Sciatic nerve (tissue), 2 donors: ENCODE measurements around the gene ARL16. TPM values are rescaled to one million over a fixed set of nuclear protein-coding genes. Genes with fewer than 3 reads are reported as not detected.

ENCODE experiments used
- ATAC-seq: fragments of 200-7000 bp; cut with Tn5 transposase; one replicate; pipeline ENCODE4 v1.9.1; 2020; ENCODE audit warnings: mild to moderate bottlenecking, moderate library complexity
- DNase-seq: peaks from one replicate; pipeline ENCODE4 v3.0.0-alpha.2; 2020; ENCODE audit warnings: low spot score
- intact Hi-C: fragments of 100-400 bp; cut with DNase I; formaldehyde crosslinking; loops from one replicate; pipeline ENCODE4 v1.14.2; 2022
- total RNA-seq: library from RNA; stranded (reverse); fragmentation: NEBNext Ultra II Directional; extraction: Animal tissue kit (Norgen Biotek cat#: 25700); gene quantifications from one replicate; pipeline ENCODE4 v1.2.1, GENCODE V29; 2021
- donor health status: DM: no; HTN: no; CAD: no.
- donor health status: DM: no; HTN: no; CAD: no.

Gene ARL16
- total RNA-seq, 1 donor from 2014 or later, result 31.8 TPM

DNA sequence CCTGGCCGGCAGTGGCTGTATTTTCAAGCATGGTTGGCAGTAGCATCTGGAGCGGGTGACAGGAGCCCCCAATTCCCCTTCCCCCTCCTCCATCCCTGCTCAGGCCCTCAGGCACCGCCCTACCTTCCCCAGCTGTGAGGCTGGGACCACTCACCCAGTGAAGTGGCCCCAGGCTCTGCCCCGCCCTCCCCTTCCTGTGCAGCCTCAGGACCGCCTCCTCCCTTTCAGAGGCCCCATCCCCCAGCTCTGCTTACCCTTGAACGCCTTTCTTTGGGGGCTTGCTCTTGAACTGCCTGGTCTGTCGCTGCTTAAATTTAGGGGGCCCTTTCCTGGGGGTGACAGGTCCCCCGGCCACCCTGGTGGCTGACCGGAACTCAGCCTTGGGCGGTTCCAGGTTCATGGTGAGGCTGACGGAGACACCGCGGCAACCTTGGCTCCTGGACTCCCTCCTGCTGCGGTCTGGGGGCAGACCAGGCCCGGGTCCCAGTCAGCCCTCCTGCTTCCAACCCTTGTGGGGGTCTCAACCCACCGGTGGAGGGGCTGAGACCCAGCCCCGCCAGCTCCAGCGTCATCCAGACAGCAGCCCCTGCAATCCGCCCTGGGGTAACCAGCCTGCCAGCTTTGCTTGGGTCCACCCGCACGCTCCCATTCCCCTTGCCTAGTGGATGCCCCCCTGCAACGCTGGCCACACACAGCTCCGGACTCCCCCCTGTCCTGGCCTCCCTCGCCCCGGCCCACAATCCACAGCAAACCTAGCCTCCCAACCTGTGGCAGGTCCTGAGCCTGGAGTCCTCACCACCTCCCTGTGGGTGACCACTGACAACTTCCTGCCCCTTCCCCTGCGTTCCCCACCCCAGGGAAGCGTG, 30.5 kb downstream of the ARL16 start:
- DNase-seq, result no peak
- intact Hi-C loops, result no loop called here

DNA sequence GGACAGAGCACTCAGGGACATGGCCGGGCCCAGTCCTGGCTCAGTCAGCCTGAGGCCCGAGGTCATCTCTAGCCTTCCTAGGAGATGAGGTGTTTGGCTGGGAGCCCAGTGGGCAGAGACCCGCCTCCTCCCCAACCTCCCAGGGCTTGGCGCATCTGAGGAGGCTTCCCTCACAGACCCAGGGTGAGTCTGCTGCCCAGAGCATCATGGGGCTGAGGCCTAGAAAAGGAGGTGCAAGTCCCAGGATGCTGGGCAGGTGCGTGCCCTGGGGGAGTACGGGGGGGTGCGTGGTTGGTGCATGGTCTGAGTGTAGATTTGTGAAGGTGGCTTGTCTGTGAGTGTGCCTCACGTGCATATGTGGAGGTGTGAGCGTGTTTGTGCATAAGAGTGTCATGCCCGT, 31.9 kb downstream of the ARL16 start:
- intact Hi-C loops, result no loop called here
- DNase-seq (no peak), ATAC-seq (no peak)

More for the DNA sequence above, 30.5 kb downstream of the ARL16 start:
- ATAC-seq, result no peak

DNA sequence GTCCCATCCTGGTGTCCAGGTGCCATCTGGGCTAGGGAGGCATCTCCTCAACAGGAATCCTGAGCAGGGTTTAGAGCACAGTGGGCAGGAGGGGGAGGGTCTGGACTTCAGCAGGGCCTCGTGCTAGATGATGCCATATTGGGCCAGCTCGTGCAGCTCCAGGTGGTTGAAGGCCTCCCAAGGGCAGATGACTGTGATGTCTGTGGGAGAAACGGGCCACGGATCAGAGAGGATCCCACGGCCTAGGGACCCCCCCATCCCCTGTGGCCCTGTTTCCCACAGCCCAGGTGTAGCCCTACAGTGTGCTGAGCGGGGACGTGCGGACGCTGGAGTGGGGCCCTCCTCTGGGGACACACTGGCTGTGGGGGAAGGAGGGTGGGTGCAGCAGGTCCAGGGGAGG, 32.6 kb downstream of the ARL16 start:
- DNase-seq (no peak), ATAC-seq (no peak)
- intact Hi-C loops, result no loop called here

DNA sequence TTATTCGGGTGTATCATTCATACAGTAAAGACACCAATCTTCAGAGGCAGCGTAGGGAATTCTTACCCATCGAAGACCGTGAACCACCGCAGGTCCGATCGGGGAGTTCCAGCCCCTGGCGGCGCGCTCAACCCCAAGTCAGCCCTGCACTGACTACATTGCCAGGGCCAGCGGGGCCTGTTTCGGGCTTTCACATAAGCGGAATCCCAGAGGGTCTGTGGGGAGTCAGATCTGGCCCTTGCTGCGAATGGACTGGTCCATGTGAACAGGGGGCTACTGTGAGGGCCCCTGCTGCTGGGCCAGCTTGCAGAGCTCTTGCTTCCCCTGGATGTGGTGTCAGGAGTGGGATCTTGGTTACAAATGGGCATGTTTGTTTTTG, 34.9 kb downstream of the ARL16 start:
- no peak for DNase-seq
- no peak for ATAC-seq
- intact Hi-C loops, result loop anchor here (10.0 kb wide), 1 partner anchor 536 kb away; no protein-coding TSS in a partner anchor

DNA sequence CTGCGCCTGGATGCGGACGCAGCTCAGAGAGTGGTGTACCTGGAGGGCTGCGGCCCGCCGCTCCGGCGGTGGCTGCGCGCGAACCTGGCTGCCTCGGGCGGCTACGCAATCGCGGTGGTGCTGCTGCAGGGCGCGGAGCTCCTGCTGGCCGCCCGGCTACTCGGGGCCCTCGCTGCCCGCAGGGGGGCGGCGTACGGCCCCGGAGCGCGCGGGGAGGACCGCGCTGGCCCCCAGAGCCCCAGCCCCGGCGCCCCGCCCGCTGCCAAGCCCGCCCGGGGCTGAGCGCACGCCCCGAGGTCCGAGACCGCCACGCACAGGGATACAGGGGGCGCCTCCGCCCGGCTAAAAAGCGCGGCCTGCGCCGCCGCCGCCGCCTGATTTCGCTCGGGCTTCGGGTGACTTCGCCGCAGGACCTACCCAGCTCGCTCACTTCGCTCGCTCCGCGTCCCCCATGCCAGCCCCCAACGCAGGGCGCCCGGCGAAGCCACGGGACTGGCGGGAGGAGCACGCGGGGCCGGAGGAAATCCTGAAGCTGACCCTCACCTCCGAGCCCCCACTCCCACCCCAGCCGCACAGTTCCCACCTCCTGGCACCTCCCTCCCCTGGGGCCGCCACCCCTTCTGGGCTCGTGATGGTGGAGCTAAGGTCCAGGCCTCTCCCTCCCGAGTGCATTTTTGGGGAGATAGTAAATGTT, 35.4 kb downstream of the ARL16 start:
- ATAC-seq (no peak), DNase-seq (no peak)
- intact Hi-C loops, result loop anchor here (10.0 kb wide), 1 partner anchor 537 kb away; no protein-coding TSS in a partner anchor

DNA sequence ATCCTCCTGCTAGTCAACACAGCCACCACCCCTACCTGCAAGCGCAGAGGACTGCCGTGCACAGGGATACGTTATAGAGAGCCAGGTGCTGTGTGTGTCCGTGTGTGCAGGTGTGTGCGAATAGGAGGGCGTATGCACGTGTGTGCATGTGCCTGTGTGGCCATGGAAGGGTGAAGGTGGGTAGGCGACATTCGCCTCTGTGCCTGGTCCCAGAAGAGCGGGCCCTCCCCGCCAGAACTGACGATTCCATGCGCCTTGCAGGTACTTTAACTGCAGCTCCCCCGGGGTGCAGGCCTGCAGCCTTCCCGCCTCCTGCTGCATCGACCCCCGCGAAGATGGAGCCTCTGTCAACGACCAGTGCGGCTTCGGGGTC, 36.0 kb downstream of the ARL16 start:
- no peak for DNase-seq
- intact Hi-C loops, result loop anchor here (10.0 kb wide), 1 partner anchor 537 kb away; no protein-coding TSS in a partner anchor
- no peak for ATAC-seq

DNA sequence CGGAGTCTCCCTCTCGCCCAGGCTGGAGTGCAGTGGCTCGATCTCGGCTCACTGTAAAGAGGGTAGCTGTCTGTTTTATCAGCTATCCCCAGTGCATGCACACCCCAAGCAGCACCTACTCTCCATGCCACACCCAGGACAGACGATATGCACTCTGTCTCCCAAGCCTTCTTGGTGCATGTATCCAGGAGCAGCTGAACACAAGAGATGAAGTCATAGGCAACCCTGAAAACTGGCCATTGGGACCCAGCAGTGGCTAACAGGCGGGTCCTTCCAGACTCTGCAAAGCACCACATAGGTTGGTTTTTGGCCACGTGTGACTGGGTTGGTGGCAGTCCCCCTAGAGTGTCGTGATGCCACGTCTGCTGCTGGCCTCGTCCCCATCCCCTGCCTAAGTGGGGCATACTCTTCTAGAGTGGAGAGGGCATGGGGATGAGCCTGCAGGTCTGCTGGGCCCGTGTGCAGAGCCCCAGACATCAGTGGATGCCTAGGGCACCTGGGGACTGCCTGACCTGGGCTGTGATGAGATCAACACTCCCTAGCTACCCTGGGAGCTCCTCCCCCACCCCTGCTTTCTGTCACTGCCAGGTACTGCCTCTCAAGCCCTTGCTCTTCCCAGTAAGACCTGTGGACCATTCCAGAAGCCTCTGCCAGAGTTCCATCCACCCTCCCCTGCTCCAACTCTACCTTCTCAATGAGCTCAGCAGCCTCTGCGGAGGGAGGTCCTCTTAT, 36.6 kb downstream of the ARL16 start:
- intact Hi-C loops, result loop anchor here (10.0 kb wide), 1 partner anchor 538 kb away; no protein-coding TSS in a partner anchor
- no peak for ATAC-seq

DNA sequence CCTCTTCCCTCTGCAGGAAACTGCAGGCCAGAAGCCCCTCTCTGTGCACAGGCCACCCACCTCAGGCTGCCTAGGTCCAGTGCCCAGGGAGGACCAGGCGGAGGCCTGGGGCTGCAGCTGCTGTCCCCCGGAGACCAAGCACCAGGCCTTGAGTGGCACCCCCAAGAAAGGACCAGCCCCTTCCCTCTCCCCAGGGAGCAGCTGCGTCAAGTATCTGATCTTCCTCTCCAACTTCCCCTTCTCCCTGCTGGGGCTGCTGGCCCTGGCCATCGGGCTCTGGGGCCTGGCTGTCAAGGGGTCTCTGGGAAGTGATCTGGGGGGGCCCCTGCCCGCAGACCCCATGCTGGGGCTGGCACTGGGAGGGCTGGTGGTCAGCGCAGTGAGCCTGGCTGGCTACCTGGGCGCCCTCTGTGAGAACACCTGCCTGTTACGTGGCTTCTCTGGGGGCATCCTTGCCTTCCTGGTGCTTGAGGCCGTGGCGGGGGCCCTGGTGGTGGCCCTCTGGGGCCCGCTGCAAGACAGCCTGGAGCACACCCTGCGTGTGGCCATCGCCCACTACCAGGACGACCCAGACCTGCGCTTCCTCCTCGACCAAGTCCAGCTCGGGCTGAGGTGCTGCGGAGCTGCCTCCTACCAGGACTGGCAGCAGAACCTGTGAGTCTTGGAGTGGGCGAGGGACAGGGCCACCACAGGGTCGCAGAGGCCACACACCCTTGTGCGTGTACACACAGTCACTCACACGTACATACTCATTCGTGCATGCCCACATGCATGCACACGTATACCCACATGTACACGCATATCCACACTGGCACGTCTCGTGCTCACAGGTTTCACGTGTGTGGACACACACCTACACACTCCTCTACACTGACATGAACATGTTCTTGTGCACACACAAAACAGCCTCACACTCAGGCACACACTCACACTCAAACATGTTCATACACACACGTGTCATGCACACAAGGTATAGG, 38.3 kb downstream of the ARL16 start:
- intact Hi-C loops, result loop anchor here (10.0 kb wide), 1 partner anchor 540 kb away; no protein-coding TSS in a partner anchor
- ATAC-seq (peak; percentile 16), DNase-seq (no peak)

More for the DNA sequence above, 36.6 kb downstream of the ARL16 start:
- DNase-seq, result no peak

DNA sequence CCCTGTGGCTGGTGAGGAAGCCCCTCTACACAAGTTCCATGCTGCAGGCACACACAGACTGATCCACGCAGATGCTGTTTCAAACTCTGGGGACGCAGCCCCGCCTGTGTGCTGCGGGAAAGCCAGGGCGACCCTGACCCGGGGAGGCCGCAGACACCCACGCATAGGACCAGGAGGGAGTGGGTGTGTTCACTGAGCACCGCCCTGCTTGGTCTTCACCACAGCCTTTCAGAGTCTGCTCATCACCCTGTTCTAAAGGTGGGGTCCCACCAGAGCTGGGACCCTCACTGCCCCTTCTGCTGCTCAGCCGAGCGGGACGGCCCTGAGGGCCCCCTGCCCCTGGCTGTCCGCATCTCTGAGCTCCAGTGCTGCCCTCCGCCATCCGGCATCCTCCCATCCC, 39.1 kb downstream of the ARL16 start:
- ATAC-seq (no peak), DNase-seq (no peak)
- intact Hi-C loops, result loop anchor here (10.0 kb wide), 1 partner anchor 540 kb away; no protein-coding TSS in a partner anchor

DNA sequence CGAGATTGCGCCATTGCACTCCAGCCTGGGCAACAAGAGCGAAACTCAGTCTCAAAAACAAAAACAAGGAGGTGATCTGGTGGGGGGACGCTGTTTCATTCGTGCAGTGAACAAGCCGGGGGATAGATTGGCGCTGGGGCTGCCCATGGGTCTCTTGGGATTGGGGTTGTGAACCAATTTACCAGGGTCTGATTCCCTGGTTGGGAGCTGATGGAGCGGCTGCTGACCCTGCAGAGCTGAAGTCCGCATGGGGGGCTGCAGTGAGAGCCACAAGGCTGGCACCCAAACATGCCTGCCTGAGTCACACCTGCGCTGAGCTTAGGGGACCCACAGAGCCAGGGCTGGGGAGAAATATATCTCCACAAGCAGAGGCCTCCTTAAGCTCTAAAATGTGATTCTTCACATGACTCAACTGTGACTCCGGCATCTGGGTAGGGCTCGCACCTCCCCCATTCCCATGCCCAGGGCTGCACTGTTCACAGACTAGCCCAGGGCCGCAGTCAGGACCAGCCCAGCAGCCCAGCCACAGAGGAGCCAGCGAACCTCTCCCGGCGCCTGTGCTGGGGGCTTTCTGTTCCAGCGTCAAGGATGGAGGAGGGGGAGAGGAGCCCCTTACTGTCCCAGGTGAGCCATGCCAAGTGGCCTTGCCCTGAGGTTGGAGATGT, 41.6 kb downstream of the ARL16 start:
- ATAC-seq (no peak), DNase-seq (no peak)
- intact Hi-C loops, result loop anchor here (10.0 kb wide), 1 partner anchor 543 kb away; no protein-coding TSS in a partner anchor

DNA sequence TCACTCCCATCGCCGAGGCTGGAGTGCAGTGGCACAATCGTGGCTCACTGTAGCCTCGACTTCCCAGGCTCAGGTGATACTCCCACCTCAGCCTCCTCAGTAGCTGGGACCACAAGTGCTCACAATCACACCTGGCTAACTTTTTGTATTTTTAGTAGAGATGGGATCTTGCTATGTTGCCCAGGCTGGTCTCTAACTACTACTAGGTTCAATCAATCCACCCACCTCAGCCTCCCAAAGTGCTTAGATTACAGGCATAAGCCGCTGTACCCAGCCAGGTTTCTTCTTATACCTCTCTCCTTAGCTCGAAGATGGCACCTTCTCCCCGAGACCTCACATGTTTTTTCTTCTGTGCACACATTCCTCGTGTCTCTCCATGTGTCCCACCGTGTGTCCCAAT, 43.6 kb downstream of the ARL16 start:
- DNase-seq (no peak), ATAC-seq (no peak)
- intact Hi-C loops, result loop anchor here (10.0 kb wide), 1 partner anchor 545 kb away; no protein-coding TSS in a partner anchor

DNA sequence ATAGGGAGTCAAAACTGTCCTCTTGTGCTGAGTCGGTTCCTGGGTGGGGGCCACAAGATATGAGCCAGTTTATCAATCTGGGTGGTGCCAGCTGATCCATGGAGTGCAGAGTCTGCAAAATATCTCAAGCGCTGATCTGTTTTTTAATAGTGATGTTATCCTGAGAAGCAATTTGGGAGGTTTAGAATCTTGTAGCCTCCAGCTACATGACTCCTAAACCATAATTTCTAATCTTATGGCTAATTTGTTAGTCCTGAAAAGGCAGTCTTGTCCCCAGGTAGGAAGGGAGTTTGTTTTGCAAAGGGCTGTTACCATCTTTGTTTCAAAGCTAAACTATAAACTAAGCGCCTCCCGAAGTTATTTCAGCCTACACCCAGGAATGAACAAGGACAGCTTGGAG, 44.9 kb downstream of the ARL16 start:
- DNase-seq (no peak), ATAC-seq (no peak)
- intact Hi-C loops, result no loop called here

DNA sequence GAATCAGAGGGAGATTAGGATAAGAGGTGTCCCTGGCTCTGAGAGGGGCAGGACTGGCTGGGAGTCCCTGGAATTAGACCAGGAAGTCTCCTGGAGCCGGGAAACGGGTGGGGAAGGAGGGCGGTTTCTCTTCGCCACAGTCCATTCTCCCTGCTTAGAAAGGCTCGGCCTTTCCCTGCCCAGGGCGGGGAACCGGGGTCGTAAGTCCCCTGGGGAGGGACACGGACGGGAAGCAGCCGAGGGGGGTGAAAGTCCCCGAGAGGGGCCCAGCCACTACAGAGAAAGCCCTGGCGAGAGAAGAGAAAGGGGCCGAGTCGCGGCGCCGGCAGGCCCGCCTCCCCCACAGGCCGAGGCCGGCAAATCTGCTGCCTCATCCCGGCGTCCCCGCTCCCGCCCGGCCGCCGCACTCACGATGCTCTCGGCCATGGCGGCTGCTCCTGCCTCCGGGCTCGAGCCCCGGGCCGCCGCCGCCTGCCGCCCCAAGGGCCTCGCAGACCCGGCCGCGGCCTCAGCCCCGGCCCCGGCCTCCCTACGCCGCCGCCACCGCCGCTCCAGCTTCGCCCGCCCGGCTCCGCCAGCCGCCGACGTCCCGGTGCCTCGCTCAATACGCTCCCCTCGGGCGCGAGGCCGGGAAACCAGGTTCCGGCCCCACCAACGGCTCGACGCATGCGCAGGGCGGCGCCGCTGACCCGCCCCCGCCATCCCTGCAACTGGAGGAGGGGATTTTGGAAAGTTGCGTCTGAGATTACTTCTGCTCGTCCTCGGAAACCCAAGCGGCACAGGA, 46.9 kb downstream of the ARL16 start, which contains the start of the genes NPLOC4 and TSPAN10:
Gene NPLOC4 (minus strand): TSS at position 608 of the 784 bp plus-strand sequence. CDS start 182 bp downstream, at position 426.
Gene TSPAN10 (plus strand): TSS at position 692 of the 784 bp plus-strand sequence. CDS start 5,217 bp downstream, outside the sequence.
- intact Hi-C loops, result no loop called here
- ATAC-seq (peak; percentile 94), DNase-seq (peak; percentile 91)

DNA sequence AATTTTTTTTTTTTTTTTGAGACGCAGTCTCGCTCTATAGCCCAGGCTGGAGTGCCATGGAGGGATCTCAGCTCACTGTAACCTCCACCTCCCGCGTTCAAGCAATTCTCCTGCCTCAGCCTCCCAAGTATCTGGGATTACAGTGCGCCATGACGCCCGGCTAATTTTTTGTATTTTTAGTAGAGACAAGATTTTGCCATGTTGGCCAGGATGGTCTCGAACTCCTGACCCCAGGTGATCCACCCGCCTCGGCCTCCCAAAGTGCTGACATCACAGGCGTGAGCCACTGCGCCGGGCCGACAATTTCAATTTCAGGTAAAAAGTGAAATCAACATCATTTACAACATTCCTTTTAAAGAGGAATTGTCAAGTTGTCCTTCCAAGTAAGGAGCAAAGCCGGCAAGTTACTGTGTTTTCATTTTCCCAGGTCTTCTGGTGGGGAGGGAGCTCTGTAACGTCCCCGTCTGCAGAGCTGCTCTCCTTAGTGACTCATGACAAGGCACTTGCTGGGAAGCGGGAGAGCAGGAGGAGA, 47.6 kb downstream of the ARL16 start:
- DNase-seq (no peak), ATAC-seq (peak; percentile 6)
- intact Hi-C loops, result no loop called here

DNA sequence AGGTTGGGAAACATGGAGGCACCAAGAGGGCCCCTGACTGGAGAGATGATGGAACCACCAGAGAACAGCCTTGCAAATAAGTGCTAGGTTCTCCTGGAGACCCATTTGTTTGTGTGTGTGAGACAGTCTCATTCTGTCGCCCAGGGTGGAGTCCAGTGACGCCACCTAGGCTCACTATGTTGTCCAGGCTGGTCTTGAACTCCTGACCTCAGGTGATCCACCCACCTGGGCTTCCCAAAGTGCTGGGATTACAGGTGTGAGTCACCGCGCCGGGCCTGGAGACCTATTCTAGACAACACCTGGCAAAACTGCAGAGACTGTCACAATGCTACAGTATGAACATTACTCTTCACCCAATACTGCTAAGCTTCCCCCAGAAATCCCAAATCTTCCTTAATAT, 48.2 kb downstream of the ARL16 start:
- ATAC-seq (no peak), DNase-seq (no peak)
- intact Hi-C loops, result no loop called here

DNA sequence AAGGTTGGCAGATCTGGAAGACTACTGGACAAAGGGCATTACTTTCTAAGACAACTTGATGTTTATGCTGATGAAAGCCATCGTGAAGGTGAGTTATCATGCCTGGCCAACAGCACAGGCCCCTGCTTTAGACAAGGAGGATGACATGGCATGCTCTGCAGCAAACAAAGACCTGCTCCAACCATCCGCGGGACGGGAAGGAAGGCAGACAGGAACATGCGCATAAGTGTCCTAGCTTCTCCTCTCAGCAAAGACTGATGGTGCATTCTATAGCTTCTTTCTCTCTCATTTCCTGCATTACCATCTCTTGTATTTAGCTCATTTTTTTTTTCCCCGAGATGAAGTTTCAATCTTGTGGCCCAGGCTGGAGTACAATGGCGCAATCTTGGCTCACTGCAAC, 52.1 kb downstream of the ARL16 start:
- ATAC-seq (no peak), DNase-seq (no peak)
- intact Hi-C loops, result no loop called here
